GM21786 (cell line): ENCODE results near the gene MDFI.

Experiments
- ATAC-seq: cut with Tn5 transposase; IDR thresholded peaks from one replicate; pipeline ENCODE4 v1.9.1; 2021; ENCODE audit not compliant: unreplicated experiment

The MDFI gene

DNA sequence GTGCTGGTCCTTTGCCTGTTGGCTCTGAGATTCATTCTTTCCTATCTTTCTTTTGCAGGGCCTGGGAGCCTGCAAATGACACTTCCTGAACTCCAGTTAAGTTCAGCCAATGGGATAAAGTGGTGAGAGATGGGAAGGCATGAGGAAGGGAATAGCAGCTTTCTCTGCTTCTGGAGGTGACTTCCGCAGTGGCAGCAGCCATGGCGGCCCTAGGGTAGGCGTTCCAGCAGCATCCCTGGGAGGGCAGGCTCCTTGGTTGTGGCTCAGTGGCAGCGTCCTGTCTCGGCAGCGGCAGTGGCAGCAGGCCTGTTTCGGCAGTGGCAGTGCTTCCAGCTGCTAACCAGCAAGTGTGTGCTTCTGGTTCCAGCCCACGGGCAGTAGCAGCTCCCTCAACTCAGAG, 7.3 kb upstream of the MDFI start:
- no peak for ATAC-seq

- no peak for ATAC-seq
Observed at GRCh38 chr6:41633056-41633634, 5.1 kb upstream of the MDFI start.

DNA sequence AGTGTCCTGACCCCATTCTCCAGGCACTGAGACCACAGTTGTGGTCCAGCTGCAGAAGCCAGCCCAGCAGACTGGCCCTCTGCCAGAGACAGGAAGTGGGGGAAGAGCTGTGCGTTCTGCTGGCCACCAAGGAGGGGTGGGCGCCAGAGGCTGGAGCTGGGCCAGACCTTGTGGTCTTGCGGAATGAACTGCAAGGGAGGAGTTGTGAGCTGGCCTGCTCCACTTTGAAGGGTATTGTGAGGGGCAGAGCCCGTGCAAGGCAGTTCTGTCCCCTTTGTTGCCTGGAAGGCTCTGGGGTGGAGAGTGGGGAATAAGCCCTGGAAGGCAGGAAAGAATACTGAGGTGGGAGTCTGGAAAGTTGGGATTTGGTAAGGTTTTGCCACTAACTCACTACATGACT, 3.6 kb upstream of the MDFI start:
- ATAC-seq, result no peak

DNA sequence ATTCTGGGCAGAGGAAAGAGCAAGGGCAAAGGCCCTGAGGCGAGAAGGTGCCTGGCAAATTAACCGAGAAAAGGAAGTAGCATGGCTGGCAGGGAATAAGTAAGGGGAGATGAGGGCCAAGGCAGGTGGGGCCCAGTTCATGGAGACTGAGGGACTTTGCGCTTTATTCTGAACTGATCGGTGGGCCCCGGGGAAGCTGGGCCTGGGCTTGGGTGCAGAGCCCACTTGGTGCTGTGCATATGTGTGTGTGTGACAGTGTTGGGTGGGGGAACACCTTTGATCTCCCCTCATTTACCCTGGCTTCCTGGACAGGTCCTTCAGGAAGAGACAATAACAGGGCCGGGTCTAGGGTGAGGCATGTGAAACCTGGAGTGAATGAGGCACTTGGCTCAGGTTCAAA, 2.9 kb upstream of the MDFI start:
- no peak for ATAC-seq

- no peak for ATAC-seq
Observed at GRCh38 chr6:41636833-41637193, 1.5 kb upstream of the MDFI start.

- no peak for ATAC-seq
Observed at GRCh38 chr6:41637194-41638001, 870 bp upstream of the MDFI start.

DNA sequence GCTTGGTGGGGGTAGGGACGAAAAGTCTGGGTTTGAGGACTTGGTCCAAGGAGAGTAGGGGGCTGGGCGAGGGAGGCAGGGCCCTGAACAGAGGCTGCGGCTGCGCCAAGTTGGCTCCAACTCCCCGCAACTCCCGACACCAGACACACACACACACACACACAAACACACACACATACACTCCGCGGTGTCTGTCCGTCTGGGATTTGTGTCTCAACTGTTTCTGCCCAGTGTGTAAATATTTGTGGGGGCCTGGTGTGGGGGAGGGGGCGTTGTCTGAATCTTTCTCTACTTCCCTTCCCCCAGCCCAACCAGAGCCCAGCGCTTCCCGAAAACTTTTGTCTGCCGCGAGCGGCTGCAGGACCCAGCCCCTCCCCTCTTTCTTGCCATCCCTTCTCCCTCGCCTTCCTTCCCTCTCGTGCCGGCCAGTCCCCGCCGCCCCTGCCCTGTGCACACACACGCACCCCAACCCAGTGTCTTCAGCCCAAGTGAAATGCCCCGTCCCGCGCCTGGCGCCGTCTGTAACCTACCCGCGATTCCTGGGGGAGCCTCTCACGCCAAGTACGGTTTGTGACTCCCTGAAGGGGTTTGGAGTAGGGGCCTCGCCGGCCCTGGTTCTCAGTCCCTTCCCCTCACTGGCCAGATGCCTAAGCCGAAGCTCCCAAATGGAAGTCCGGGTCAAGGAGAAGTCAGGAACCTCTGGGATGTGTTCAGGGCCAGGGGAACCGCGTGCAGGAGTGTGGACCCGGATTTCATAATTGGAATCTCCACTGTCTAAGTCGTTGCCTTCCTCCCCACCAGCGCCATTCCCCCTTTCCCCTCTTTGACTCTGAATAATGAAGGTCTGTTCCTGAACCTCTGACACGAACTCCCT, 904 bp downstream of the MDFI start:
- ATAC-seq, result no peak

DNA sequence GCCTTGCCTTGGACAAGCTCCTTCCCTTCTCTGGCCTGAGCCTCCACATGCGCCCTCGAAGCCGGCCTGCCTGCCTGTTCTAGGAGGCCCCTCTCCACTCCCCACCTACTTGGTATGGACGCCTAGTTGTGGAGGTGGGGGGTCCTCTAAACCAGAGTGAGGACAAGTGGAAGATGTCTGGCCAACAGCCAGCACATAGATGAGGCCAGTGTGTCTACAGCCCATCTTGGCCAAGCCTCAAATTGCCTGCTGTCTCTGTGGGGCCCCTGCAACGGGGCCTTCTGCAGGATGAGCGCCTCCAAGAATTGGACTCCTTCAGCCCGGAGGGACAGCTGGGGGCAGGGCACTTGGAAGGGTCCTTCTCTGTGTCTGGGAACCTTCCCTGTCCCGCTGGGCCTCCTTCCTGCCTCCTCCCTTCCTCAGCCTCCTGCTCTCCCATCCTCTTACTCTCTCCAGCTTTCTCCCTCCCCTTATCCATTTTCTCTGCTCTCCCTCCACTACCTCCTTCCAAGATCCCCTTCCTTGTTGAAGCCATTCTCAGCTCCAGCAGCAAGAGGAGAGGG, 1.6 kb downstream of the MDFI start:
- no peak for ATAC-seq

DNA sequence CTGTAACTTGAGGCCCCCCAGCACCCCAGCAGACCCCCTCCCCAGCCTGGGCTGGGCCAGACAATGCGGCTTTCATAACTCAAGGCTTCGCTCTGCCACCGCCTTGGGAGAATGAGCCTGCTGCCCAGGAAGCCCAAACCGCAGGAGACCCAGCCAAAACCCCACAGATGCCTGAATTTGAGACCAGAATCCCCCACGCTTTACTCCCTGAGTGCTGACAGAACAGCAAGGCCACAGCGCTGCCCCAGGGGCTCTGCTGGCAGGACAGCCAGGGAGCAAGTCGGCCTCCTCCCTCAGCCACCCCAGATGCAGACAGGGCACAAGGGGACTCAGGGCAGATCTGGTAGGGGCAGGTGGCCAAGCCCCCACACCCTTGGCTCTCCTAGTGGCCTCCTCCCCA, 2.2 kb downstream of the MDFI start:
- ATAC-seq, result no peak

GRCh38 chr6:41641352-41641925, 3.2 kb downstream of the MDFI start:
- no peak for ATAC-seq

DNA sequence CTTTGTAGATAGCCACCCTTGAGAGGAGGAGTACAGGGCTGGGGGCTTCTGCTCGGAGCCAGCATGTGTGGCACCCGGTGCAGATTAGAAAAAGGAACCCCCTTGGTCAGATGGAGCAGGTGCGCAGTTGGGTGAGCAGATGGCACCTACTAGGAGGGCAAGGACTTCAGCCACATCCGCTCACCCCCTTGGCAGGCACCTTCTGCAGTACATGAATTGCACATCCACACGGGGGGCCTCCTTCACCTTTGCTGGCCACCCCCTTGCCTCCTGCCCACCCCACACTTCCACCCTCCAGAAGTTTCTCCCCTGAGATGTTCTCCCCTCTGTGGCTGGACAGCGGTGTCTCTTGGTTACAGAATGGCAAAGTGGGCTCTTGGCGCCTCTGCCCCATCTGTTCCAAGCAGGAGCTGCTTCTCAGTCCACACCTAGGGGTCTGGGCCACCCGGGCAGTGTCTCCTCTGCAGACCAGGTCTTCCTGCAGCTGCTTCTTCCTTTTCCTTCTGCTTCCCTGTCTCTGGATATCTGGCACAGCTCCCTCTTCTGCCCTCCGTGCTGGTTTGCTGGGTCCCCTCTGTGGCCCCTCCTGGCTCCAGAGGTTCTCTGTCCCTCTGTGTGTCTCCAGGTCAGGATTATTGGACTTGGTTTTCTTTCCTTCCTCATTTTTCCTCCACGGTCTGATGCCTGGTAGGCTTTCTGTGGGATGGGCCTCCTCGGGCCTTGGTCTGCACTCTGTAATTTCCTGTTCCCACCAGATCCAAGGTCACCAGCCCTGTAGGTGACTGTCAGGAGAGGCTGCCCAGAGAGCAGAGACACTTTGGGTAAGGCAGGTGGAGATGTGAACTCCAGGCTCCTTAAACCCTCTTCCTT, 4.1 kb downstream of the MDFI start:
- no peak for ATAC-seq

DNA sequence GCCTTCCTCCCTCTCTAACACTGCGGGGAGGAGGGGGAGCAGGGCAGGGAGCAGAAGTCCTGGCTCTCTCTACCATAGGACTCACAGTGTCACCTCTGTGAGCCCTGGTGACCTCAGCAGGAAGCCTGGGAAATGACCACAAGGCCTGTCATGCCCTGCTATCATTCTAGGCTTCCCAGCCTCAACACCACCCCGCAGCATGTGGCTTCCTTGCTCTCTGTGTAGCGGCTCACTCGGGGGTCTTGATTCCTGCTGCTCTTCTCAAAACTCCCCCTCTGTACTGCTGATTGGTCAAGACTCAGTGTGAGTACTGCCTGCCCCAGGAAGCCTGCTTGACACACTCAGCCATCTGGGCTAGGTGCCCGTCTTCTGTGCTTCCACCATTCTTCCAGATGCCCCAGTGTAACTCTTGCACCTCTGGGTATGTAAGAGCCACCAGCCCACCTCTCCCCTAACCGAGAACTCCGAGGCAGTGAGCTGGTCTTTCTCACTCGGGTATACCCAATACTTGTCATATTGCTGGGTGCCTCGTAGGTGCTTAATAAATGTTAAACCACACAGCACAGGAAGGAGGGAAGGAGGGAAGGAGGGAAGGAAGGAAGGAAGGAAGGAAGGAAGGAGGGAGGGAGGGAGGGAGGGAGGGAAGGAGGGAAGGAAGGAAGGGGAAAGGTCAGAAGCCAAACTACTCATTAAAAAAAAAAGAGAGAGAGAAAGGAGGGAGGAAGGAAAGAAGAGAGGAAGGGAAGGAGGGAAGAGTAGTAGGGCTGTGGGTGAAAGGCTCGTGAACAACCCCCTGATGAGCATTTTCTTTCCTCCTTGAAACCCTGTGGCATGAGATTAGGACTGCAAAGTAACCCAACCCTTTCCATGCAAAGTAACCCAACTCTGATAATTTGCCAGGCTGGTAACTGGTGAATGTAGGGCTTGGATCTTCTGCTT, 5.0 kb downstream of the MDFI start:
- no peak for ATAC-seq

DNA sequence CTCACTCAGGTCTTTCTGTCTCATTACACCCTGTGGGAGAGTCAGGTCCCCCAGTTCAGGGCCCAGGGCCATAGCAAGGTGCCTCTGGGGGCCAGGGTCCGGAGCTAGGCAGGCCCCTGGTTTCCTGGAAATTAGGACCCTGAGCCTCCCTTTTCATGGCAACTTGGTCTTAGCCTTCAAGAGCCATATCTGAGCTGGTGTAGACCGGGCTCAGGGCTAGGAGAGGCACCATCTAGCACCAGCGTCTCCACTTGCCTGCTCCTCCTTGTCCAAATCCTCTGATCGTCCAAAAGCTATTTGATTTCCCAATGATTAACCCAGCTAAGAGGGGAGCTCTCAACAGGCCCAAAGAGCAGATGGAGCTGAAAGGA, 5.6 kb downstream of the MDFI start:
- ATAC-seq, result no peak

DNA sequence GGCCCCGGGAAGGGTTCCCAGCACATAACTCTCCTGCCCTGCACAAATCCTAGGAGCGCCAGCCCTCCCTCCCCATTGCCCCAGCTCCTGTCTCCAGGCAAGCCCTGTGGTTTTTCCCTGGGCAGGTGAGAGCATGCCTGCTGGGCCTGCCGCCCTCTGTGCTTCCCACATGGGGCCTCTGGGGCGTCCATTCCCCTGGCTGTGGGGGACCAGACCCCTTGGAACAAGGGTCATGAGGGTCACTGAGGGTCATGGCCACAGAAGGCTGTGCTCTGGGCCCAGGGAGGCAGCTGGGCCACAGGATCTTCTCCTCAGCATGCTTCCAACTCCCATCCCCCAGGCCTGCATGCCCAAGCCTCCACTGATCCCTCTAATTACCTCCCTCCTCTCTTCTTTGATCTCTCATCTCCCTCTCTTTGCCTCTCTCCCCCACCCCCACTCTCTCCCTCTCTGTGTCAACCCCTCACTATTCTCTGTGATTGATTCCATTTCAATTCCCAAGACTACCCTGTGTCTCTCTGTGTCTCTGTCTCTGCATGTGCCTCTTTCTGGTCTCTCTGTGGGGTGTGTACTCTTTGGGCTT, 6.1 kb downstream of the MDFI start:
- no peak for ATAC-seq

- no peak for ATAC-seq
Observed at GRCh38 chr6:41645007-41645618, 6.8 kb downstream of the MDFI start.

DNA sequence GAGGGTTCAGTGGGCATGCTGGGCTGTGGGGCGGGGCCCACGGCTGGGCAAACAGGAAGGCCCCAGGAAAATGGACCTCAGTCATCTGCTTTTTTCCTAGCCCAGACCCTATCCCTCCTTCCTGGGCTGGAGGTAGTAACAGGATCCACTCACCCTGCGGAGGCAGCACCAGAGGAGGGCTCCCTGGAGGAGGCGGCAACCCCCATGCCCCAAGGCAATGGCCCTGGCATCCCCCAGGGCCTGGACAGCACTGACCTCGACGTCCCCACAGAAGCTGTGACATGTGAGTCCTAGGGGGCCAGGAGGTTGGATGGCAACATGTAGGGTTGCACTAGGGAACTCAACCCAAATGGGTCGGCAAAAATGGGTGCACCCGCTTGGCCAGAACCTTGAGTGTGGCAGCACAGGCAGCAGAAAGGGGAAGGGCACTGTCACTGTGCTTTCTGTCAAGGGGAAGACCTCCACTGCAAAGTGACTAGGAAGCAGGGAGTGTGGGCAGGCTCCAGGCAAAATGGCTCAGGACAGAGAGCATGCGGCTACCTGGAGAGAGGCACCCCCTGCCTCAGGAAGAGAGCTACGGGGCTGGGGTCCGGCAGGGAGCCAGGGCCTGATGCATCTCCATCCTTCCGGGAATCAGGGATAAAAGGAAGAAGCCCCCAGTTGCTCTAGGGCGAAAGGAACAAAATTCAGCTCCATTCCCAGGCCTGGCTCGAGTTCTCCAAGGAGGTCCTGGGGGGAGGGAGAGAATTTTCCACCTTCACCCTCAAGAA, 7.9 kb downstream of the MDFI start:
- ATAC-seq, result no peak

GRCh38 chr6:41647061-41647511, 8.8 kb downstream of the MDFI start:
- no peak for ATAC-seq
